HG02623 (cell line): ENCODE measurements around the gene RCAN3.
"Not testable (repeated sequence)": the region's sequence is repeated elsewhere in the genome, so short reads cannot be mapped to it uniquely, and the experiment has no call there.

Experiments
- ATAC-seq: cut with Tn5 transposase; IDR thresholded peaks from one replicate; pipeline ENCODE4 v1.9.1; 2021; ENCODE audit warnings: moderate library complexity; ENCODE audit not compliant: unreplicated experiment

Gene RCAN3

GRCh38 chr1:24484199-24484598, 18.4 kb upstream of the RCAN3 start:
- no peak for ATAC-seq

- no peak for ATAC-seq
These were observed 16.1 kb upstream of the RCAN3 start for GRCh38 chr1:24486331-24487065.

- ATAC-seq: no peak
These were observed 15.2 kb upstream of the RCAN3 start for GRCh38 chr1:24487455-24487854.

GRCh38 chr1:24488159-24488558, 14.5 kb upstream of the RCAN3 start:
- ATAC-seq: not testable (repeated sequence)

- ATAC-seq: no peak
These were observed 13.0 kb upstream of the RCAN3 start for GRCh38 chr1:24489674-24490073.

GRCh38 chr1:24490101-24490781, 12.4 kb upstream of the RCAN3 start:
- no peak for ATAC-seq

GRCh38 chr1:24491577-24492360, 10.9 kb upstream of the RCAN3 start:
- no peak for ATAC-seq

GRCh38 chr1:24492935-24493334, 9.7 kb upstream of the RCAN3 start:
- ATAC-seq: not testable (repeated sequence)

- ATAC-seq: no peak
These were observed 8.9 kb upstream of the RCAN3 start for GRCh38 chr1:24493785-24494184.

GRCh38 chr1:24498589-24498988, 4.0 kb upstream of the RCAN3 start:
- no peak for ATAC-seq

GRCh38 chr1:24500448-24501048, 2.1 kb upstream of the RCAN3 start:
- ATAC-seq: no peak

GRCh38 chr1:24501371-24502064, 1.1 kb upstream of the RCAN3 start:
- ATAC-seq: no peak

GRCh38 chr1:24502065-24502708, 449 bp upstream of the RCAN3 start:
- ATAC-seq: no peak

GRCh38 chr1:24503059-24503751, 569 bp downstream of the RCAN3 start:
- ATAC-seq: no peak

GRCh38 chr1:24503870-24504523, 1.4 kb downstream of the RCAN3 start:
- no peak for ATAC-seq

- no peak for ATAC-seq
These were observed 1.9 kb downstream of the RCAN3 start for GRCh38 chr1:24504560-24504959.

- no peak for ATAC-seq
These were observed 3.2 kb downstream of the RCAN3 start for GRCh38 chr1:24505816-24506215.

GRCh38 chr1:24506691-24507381, 4.2 kb downstream of the RCAN3 start:
- ATAC-seq: no peak

GRCh38 chr1:24507405-24507804, 4.8 kb downstream of the RCAN3 start:
- ATAC-seq: no peak
